ENCODE measurements around the gene PLPP6.

DNA sequence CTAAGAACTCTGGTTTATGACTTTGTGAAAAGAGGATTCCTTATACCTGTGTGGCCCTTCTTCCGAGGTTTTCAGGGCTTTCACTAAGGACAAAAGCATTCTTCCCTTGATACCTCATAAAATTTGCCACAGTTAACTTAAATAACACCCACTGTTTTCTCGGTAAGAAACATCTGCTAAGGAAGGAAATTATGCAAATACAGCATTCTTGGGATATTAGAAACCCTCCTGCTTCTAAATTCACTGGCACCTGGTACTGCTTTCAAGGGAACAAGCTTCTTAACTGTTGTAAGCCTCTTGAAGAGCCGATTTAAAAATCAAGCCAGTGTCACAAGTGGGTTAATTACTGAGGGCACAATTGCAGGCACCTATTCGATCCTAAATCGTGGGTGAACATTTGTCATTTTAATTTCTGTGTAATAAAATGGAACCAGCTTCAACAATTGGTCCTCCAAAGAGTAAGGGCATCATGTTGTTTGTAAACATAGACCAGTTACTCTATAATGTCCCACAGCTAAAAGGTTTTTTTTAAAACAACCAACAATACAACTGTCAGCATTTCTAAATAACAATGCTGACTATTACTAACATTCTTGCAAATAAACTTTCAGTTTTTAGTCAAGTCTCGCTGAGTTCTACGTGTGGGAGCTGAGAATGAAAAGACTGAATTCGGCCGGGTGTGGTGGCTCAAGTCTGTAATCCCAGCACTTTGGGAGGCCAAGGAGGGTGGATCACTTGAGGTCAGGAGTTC lies 52.3 kb downstream of the PLPP6 start:
- TF ChIP-seq CTCF (IDR thresholded peaks at IDR 0.05; ENCODE audit: low read depth, low read length) (no peak), EZH2phosphoT487 (IDR thresholded peaks at IDR 0.05; ENCODE audit: low read depth) (no peak)

Data from OCI-LY3 (cell line).